Measurements from ENCODE around the gene SNX6.

SNX6 gene

DNA sequence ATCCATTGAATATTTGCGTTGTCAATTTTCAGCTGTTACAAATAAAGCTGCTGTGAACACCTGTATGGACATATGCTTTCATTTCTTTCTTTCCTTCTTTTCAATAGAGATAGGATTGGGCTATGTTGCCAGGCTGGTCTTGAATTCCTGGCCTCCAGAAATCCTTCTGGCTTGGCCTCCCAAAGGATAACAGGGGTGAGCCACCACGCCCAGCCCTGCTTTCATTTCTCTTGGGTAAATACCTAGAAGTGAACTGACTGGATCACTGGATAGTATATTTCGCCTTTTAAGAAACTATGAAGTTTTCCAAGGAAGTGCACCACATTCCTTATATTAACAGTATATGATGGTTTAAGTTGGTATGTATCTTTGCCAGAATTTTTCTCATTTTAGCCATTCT is 58.2 kb downstream of the SNX6 start:
- Histone ChIP-seq H3K27ac (ENCODE audit: low read depth, low read length, poor library complexity, severe bottlenecking) (no peak overlapping the region), H3K9me3 (ENCODE audit: low read length) (no peaks in the 10 kb centered on the region), H3K9me2 (ENCODE audit: low read depth, low read length) (no peaks in the 10 kb centered on the region), H3K4me3 (ENCODE audit: low read depth, low read length, poor library complexity, severe bottlenecking) (no peak overlapping the region), H3K4me2 (ENCODE audit: low read length) (no peak overlapping the region), H4K20me1 (ENCODE audit: insufficient read depth, low read length) (no peaks in the 10 kb centered on the region), H3K36me3 (ENCODE audit: insufficient read depth, low read length) (peaks cover 55% of the 10 kb centered on the region), H2AFZ (ENCODE audit: low read length) (no peak overlapping the region), H3F3A (ENCODE audit: insufficient read depth, low read length) (no peaks in the 10 kb centered on the region), H3K4me1 (ENCODE audit: insufficient read depth, low read length, severe bottlenecking) (no peaks in the 10 kb centered on the region), H3K27me3 (ENCODE audit: insufficient read depth, low read length) (no peaks in the 10 kb centered on the region), H3K9ac (ENCODE audit: low read length) (no peak overlapping the region), H3K79me2 (ENCODE audit: insufficient read depth, low read length) (no peaks in the 10 kb centered on the region)
- TF ChIP-seq, protein P1, sequence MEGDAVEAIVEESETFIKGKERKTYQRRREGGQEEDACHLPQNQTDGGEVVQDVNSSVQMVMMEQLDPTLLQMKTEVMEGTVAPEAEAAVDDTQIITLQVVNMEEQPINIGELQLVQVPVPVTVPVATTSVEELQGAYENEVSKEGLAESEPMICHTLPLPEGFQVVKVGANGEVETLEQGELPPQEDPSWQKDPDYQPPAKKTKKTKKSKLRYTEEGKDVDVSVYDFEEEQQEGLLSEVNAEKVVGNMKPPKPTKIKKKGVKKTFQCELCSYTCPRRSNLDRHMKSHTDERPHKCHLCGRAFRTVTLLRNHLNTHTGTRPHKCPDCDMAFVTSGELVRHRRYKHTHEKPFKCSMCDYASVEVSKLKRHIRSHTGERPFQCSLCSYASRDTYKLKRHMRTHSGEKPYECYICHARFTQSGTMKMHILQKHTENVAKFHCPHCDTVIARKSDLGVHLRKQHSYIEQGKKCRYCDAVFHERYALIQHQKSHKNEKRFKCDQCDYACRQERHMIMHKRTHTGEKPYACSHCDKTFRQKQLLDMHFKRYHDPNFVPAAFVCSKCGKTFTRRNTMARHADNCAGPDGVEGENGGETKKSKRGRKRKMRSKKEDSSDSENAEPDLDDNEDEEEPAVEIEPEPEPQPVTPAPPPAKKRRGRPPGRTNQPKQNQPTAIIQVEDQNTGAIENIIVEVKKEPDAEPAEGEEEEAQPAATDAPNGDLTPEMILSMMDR (IDR thresholded peaks at IDR 0.05; ENCODE audit: low read length), result no peak
- TF ChIP-seq EZH2 (IDR thresholded peaks at IDR 0.05; ENCODE audit: borderline replicate concordance, low read length), result no peak

DNA sequence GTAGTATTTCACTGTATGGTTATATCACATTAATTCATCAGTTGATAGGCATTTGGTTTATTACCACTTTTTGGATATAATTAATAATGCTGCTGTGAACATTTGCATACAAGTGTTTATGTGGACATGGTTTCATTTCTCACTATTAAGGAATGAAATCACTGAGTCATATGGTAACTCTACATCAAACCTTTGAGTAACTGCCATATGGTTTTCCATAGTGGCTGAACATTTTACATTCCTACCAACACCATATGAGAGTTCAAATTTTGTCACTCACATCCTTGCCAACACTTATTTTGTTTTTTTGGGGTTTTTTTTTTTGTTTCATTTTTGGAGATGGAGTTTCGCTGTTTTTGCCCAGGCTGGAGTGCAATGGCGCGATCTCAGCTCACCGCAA is 60.2 kb downstream of the SNX6 start:
- Histone ChIP-seq H2AFZ (ENCODE audit: low read length) (no peak overlapping the region), H3K4me3 (ENCODE audit: low read depth, low read length, poor library complexity, severe bottlenecking) (no peak overlapping the region), H3K27ac (ENCODE audit: low read depth, low read length, poor library complexity, severe bottlenecking) (no peak overlapping the region), H3K4me2 (ENCODE audit: low read length) (no peak overlapping the region), H3K27me3 (ENCODE audit: insufficient read depth, low read length) (no peaks in the 10 kb centered on the region), H3K9me2 (ENCODE audit: low read depth, low read length) (no peaks in the 10 kb centered on the region), H4K20me1 (ENCODE audit: insufficient read depth, low read length) (no peaks in the 10 kb centered on the region), H3F3A (ENCODE audit: insufficient read depth, low read length) (no peaks in the 10 kb centered on the region), H3K9me3 (ENCODE audit: low read length) (no peaks in the 10 kb centered on the region), H3K36me3 (ENCODE audit: insufficient read depth, low read length) (peaks cover 65% of the 10 kb centered on the region), H3K9ac (ENCODE audit: low read length) (no peak overlapping the region), H3K79me2 (ENCODE audit: insufficient read depth, low read length) (no peaks in the 10 kb centered on the region), H3K4me1 (ENCODE audit: insufficient read depth, low read length, severe bottlenecking) (no peaks in the 10 kb centered on the region)
- TF ChIP-seq, protein P1 (IDR thresholded peaks at IDR 0.05; ENCODE audit: low read length), result no peak
- no peak for TF ChIP-seq EZH2 (IDR thresholded peaks at IDR 0.05; ENCODE audit: borderline replicate concordance, low read length)

DNA sequence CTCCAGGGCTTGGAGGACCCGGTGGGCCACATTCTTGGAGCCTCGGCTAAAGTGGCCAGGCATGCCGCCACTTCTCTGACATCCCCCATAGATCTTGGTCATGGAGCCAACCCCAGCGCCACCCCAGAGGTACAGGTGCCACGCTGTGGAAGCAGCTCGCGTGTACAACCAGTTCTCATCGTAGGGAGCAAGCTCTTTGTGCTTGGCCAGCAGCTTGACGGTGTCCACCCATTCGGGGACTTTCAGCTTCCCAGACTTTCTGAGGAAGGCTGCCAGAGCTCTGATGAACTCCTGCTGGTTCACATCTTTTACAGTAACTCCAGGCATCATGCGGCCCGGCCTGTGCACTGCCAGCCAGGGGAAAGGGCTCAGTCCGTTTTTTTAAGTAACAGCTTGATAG is 61.1 kb downstream of the SNX6 start:
- no peaks in the 10 kb centered on the region for H3K27me3 ChIP-seq (ENCODE audit: insufficient read depth, low read length)
- peaks cover 73% of the 10 kb centered on the region for H3K36me3 ChIP-seq (ENCODE audit: insufficient read depth, low read length)
- no peaks in the 10 kb centered on the region for H3F3A ChIP-seq (ENCODE audit: insufficient read depth, low read length)
- no peaks in the 10 kb centered on the region for H3K79me2 ChIP-seq (ENCODE audit: insufficient read depth, low read length)
- H3K27ac ChIP-seq (ENCODE audit: low read depth, low read length, poor library complexity, severe bottlenecking), result no peak overlapping the region
- H2AFZ ChIP-seq (ENCODE audit: low read length), result no peak overlapping the region
- no peaks in the 10 kb centered on the region for H3K9me2 ChIP-seq (ENCODE audit: low read depth, low read length)
- no peak overlapping the region for H3K4me2 ChIP-seq (ENCODE audit: low read length)
- H4K20me1 ChIP-seq (ENCODE audit: insufficient read depth, low read length), result no peaks in the 10 kb centered on the region
- H3K4me3 ChIP-seq (ENCODE audit: low read depth, low read length, poor library complexity, severe bottlenecking), result no peak overlapping the region
- TF ChIP-seq EZH2 (IDR thresholded peaks at IDR 0.05; ENCODE audit: borderline replicate concordance, low read length), result no peak
- TF ChIP-seq, protein P1 (IDR thresholded peaks at IDR 0.05; ENCODE audit: low read length), result no peak
- no peaks in the 10 kb centered on the region for H3K4me1 ChIP-seq (ENCODE audit: insufficient read depth, low read length, severe bottlenecking)
- no peak overlapping the region for H3K9ac ChIP-seq (ENCODE audit: low read length)
- H3K9me3 ChIP-seq (ENCODE audit: low read length), result no peaks in the 10 kb centered on the region

Measured in OCI-LY1 (cell line).